Measurements from ENCODE around the gene KAZN. TPM values are rescaled to one million over a fixed set of nuclear protein-coding genes. Genes with fewer than 3 reads are reported as not detected.

The KAZN gene
- total and polyA plus RNA-seq, 4 donors = 4.4 to 19.3 (median 9.6) TPM

- DNase-seq (no peak), ATAC-seq (ENCODE audit: low FRiP score) (no peak)
- H3K27me3 ChIP-seq (ENCODE audit: control insufficient read depth in 1 of 2, insufficient read depth in 2 of 2, low read length in 1 of 2) = no peaks in the 10 kb centered on the region
- no peaks in the 10 kb centered on the region for H3K9me3 ChIP-seq (ENCODE audit: control insufficient read depth, low read length)
- no peaks in the 10 kb centered on the region for H3K36me3 ChIP-seq (ENCODE audit: control insufficient read depth in 1 of 2, insufficient read depth in 2 of 2, low read length in 1 of 2)
- 84 to 86% methylated on average over 3 of the region's 3 CpGs for WGBS, 2 donors
- H3K4me1 ChIP-seq (ENCODE audit: control insufficient read depth in 1 of 2, insufficient read depth in 2 of 2, low read length in 2 of 2) = no peaks in the 10 kb centered on the region
- H3K4me3 ChIP-seq (ENCODE audit: low read length in 2 of 2) = no peak overlapping the region
- intact Hi-C loops (cut with DNase I) = no loop called here
- no peak overlapping the region for H3K27ac ChIP-seq (ENCODE audit: low read depth in 1 of 2, low read length in 2 of 2)
These were observed 256.8 kb downstream of the KAZN start for GRCh38 chr1:14855268-14855667.

- H3K4me1 ChIP-seq (ENCODE audit: control insufficient read depth in 1 of 2, insufficient read depth in 2 of 2, low read length in 2 of 2) = no peaks in the 10 kb centered on the region
- DNase-seq (no peak), ATAC-seq (ENCODE audit: low FRiP score) (no peak)
- WGBS, 2 donors = 83 to 86% methylated on average over 6 of the region's 6 CpGs
- no peaks in the 10 kb centered on the region for H3K9me3 ChIP-seq (ENCODE audit: control insufficient read depth, low read length)
- H3K36me3 ChIP-seq (ENCODE audit: control insufficient read depth in 1 of 2, insufficient read depth in 2 of 2, low read length in 1 of 2) = no peaks in the 10 kb centered on the region
- intact Hi-C loops (cut with DNase I) = no loop called here
- H3K27me3 ChIP-seq (ENCODE audit: control insufficient read depth in 1 of 2, insufficient read depth in 2 of 2, low read length in 1 of 2) = no peaks in the 10 kb centered on the region
- no peak overlapping the region for H3K27ac ChIP-seq (ENCODE audit: low read depth in 1 of 2, low read length in 2 of 2)
- H3K4me3 ChIP-seq (ENCODE audit: low read length in 2 of 2) = no peak overlapping the region
These were observed 257.3 kb downstream of the KAZN start for GRCh38 chr1:14855801-14856200.

- ATAC-seq (ENCODE audit: low FRiP score) (no peak), DNase-seq (no peak)
- Histone ChIP-seq H3K4me3 (ENCODE audit: low read length in 2 of 2) (no peak overlapping the region), H3K36me3 (ENCODE audit: control insufficient read depth in 1 of 2, insufficient read depth in 2 of 2, low read length in 1 of 2) (no peaks in the 10 kb centered on the region), H3K9me3 (ENCODE audit: control insufficient read depth, low read length) (no peaks in the 10 kb centered on the region), H3K4me1 (ENCODE audit: control insufficient read depth in 1 of 2, insufficient read depth in 2 of 2, low read length in 2 of 2) (no peaks in the 10 kb centered on the region), H3K27me3 (ENCODE audit: control insufficient read depth in 1 of 2, insufficient read depth in 2 of 2, low read length in 1 of 2) (no peaks in the 10 kb centered on the region), H3K27ac (ENCODE audit: low read depth in 1 of 2, low read length in 2 of 2) (no peak overlapping the region)
- 92 to 97% methylated on average over 10 of the region's 10 CpGs for WGBS, 2 donors
- intact Hi-C loops (cut with DNase I) = no loop called here
These were observed 259.1 kb downstream of the KAZN start for GRCh38 chr1:14857436-14858195.

GRCh38 chr1:14862114-14862771, 263.8 kb downstream of the KAZN start:
- DNase-seq (no peak), ATAC-seq (ENCODE audit: low FRiP score) (no peak)
- Histone ChIP-seq H3K4me1 (ENCODE audit: control insufficient read depth in 1 of 2, insufficient read depth in 2 of 2, low read length in 2 of 2) (no peaks in the 10 kb centered on the region), H3K36me3 (ENCODE audit: control insufficient read depth in 1 of 2, insufficient read depth in 2 of 2, low read length in 1 of 2) (no peaks in the 10 kb centered on the region), H3K27ac (ENCODE audit: low read depth in 1 of 2, low read length in 2 of 2) (no peak overlapping the region), H3K4me3 (ENCODE audit: low read length in 2 of 2) (no peak overlapping the region), H3K9me3 (ENCODE audit: control insufficient read depth, low read length) (no peaks in the 10 kb centered on the region), H3K27me3 (ENCODE audit: control insufficient read depth in 1 of 2, insufficient read depth in 2 of 2, low read length in 1 of 2) (no peaks in the 10 kb centered on the region)
- intact Hi-C loops (cut with DNase I) = no loop called here
- WGBS, 2 donors = 83 to 87% methylated on average over 13 of the region's 13 CpGs

GRCh38 chr1:14865106-14865505, 266.6 kb downstream of the KAZN start:
- no peak overlapping the region for H3K4me3 ChIP-seq (ENCODE audit: low read length in 2 of 2)
- intact Hi-C loops (cut with DNase I) = no loop called here
- 93 to 94% methylated on average over 5 of the region's 5 CpGs for WGBS, 2 donors
- H3K27ac ChIP-seq (ENCODE audit: low read depth in 1 of 2, low read length in 2 of 2) = no peak overlapping the region
- H3K27me3 ChIP-seq (ENCODE audit: control insufficient read depth in 1 of 2, insufficient read depth in 2 of 2, low read length in 1 of 2) = no peaks in the 10 kb centered on the region
- no peaks in the 10 kb centered on the region for H3K36me3 ChIP-seq (ENCODE audit: control insufficient read depth in 1 of 2, insufficient read depth in 2 of 2, low read length in 1 of 2)
- no peaks in the 10 kb centered on the region for H3K4me1 ChIP-seq (ENCODE audit: control insufficient read depth in 1 of 2, insufficient read depth in 2 of 2, low read length in 2 of 2)
- H3K9me3 ChIP-seq (ENCODE audit: control insufficient read depth, low read length) = no peaks in the 10 kb centered on the region
- DNase-seq (no peak), ATAC-seq (ENCODE audit: low FRiP score) (no peak)

GRCh38 chr1:14866911-14867612, 268.6 kb downstream of the KAZN start:
- DNase-seq (no peak), ATAC-seq (ENCODE audit: low FRiP score) (no peak)
- no peaks in the 10 kb centered on the region for H3K4me1 ChIP-seq (ENCODE audit: control insufficient read depth in 1 of 2, insufficient read depth in 2 of 2, low read length in 2 of 2)
- H3K9me3 ChIP-seq (ENCODE audit: control insufficient read depth, low read length) = no peaks in the 10 kb centered on the region
- H3K27ac ChIP-seq (ENCODE audit: low read depth in 1 of 2, low read length in 2 of 2) = no peak overlapping the region
- intact Hi-C loops (cut with DNase I) = no loop called here
- no peaks in the 10 kb centered on the region for H3K27me3 ChIP-seq (ENCODE audit: control insufficient read depth in 1 of 2, insufficient read depth in 2 of 2, low read length in 1 of 2)
- 61 to 68% methylated on average over 14 of the region's 14 CpGs for WGBS, 2 donors
- no peaks in the 10 kb centered on the region for H3K36me3 ChIP-seq (ENCODE audit: control insufficient read depth in 1 of 2, insufficient read depth in 2 of 2, low read length in 1 of 2)
- H3K4me3 ChIP-seq (ENCODE audit: low read length in 2 of 2) = no peak overlapping the region

GRCh38 chr1:14869187-14869586, 270.7 kb downstream of the KAZN start:
- Histone ChIP-seq H3K36me3 (ENCODE audit: control insufficient read depth in 1 of 2, insufficient read depth in 2 of 2, low read length in 1 of 2) (no peaks in the 10 kb centered on the region), H3K4me3 (ENCODE audit: low read length in 2 of 2) (no peak overlapping the region), H3K4me1 (ENCODE audit: control insufficient read depth in 1 of 2, insufficient read depth in 2 of 2, low read length in 2 of 2) (no peaks in the 10 kb centered on the region), H3K27ac (ENCODE audit: low read depth in 1 of 2, low read length in 2 of 2) (no peak overlapping the region), H3K9me3 (ENCODE audit: control insufficient read depth, low read length) (no peaks in the 10 kb centered on the region), H3K27me3 (ENCODE audit: control insufficient read depth in 1 of 2, insufficient read depth in 2 of 2, low read length in 1 of 2) (no peaks in the 10 kb centered on the region)
- intact Hi-C loops (cut with DNase I) = no loop called here
- ATAC-seq (ENCODE audit: low FRiP score) = no peak
- no peak for DNase-seq
- WGBS, 2 donors = 72 to 74% methylated on average over 4 of the region's 4 CpGs

- no peak for ATAC-seq (ENCODE audit: low FRiP score)
- DNase-seq = no peak
- Histone ChIP-seq H3K36me3 (ENCODE audit: control insufficient read depth in 1 of 2, insufficient read depth in 2 of 2, low read length in 1 of 2) (no peaks in the 10 kb centered on the region), H3K4me3 (ENCODE audit: low read length in 2 of 2) (no peak overlapping the region), H3K27me3 (ENCODE audit: control insufficient read depth in 1 of 2, insufficient read depth in 2 of 2, low read length in 1 of 2) (peaks cover 0 to 2% of the 10 kb centered on the region in 2 donors), H3K4me1 (ENCODE audit: control insufficient read depth in 1 of 2, insufficient read depth in 2 of 2, low read length in 2 of 2) (no peaks in the 10 kb centered on the region), H3K9me3 (ENCODE audit: control insufficient read depth, low read length) (no peaks in the 10 kb centered on the region), H3K27ac (ENCODE audit: low read depth in 1 of 2, low read length in 2 of 2) (no peak overlapping the region)
- intact Hi-C loops (cut with DNase I) = no loop called here
- WGBS, 2 donors = 68 to 79% methylated on average over 6 of the region's 6 CpGs
These were observed 272.9 kb downstream of the KAZN start for GRCh38 chr1:14871218-14871970.
